Stimulated activated CD8-positive, alpha-beta memory T cell treated with anti-CD3 and anti-CD28 coated beads, Interleukin-12 subunit alpha, Interleukin-12 subunit beta, amount 100 ng/mL, for 1 hour (primary cell): Measurements from ENCODE around the gene LPA.
"Not testable (repeated sequence)": the region's sequence is repeated elsewhere in the genome, so short reads cannot be mapped to it uniquely, and the experiment has no call there.

ENCODE experiments used
- DNase-seq: peaks from one replicate; pipeline ENCODE4 v3.0.0-alpha.2; 2020; ENCODE audit warnings: low read depth

The LPA gene

GRCh38 chr6:160667639-160668481 is 3.8 kb upstream of the LPA start:
- no peak for DNase-seq

DNA sequence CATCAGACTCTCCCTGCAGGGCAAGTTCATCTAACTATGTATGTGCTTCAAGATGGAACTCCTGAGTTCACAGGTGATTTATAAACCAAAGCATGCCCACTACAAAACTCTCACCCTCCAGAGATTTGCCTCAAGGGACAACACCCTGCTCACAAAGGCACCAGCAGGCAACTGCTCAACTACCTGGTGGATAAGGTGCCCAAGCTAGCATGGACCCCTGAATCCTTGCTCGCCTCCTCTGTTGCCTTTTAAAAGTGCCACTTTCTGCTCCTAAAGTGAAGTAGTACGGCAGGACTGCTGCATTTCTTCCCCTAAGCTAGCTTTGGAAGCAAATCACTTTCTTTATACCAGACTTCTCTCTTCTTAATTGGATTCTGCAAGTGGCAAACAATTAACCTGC is 1.2 kb downstream of the LPA start:
- no peak for DNase-seq

DNA sequence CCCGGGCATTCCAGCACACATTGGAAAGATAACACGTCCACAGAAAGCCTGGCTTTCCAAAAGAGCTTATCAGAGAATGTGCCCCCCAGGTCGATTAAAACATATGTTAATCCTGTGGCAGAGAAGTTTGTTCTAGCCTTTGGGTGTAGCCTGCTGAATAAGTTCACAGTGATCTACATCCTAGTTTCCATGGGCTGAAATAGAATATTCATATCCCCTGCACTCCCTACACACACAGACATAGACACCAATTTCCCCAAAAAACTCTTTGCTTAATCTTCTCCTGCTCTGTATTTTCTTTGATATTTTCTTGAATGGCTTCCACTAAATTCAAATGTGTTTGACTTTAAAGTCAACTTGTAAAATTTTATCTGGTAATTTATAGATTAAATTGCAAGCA is 1.6 kb downstream of the LPA start:
- no peak for DNase-seq

GRCh38 chr6:160661216-160661615 is 2.9 kb downstream of the LPA start:
- DNase-seq, result no peak

- DNase-seq, result no peak
These were observed 4.5 kb downstream of the LPA start for GRCh38 chr6:160659562-160659961.

GRCh38 chr6:160634706-160635105 is 29.4 kb downstream of the LPA start:
- DNase-seq, result no peak

DNA sequence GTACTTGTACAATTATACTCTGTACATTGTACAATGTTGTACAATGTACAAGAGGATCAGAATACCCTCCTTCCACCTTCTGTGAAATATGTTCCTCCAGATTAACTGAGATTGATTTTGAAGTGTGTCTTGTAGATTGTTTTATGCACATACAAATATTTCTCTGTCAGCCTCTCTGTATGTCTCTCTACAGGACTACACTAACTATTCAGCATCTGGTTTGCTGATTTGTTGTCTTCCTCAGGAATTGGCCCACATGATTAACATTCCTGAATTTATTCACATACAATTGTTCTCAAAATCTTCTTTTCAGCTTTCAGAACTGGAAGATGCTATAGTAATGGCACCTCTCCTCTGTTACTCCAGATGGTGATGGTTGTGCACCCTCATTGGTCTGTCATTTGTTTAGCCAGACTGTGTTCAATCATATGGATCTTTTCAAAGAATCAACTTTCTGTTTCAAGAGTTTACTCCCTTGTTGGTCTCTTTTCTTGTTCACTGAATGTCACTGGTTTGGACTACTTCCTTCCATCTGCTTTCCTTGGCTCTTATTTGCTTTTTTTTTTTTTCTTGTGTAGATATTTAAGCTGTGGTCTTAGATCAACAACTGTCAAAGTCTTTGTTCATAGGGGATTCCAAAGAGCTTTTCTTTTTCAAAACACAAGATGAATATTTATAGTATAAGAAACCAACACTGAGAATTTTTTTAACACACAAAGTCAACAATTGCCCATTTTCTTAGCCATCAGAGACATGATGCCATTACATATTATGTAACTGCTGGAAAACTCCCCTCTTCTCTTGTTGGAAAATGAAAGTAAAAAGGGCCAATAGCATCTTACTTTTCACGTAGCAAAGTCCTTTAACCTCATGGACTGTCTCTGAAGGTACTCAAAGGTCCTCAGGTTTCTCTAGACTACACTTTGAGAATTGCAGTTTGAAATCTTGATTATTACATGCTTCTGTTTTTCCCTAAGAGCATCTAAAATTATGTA is 67.9 kb downstream of the LPA start:
- no peak for DNase-seq

DNA sequence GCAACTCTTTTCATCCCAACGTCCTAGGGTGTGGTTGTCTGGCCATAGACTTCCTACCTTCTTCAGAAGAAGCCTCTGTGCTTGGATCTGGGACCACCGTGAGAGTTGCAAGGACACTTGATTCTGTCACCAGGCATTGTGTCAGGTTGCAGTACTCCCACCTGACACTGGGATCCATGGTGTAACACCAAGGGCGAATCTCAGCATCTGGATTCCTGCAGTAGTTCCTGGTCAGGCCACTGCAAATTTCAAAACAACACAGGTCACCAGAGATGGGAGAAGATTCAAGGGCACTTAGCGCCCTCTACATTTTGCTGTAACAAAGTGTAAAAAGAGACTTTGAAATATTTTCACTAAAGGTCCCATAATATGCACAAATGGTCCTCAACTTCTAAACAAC is 68.8 kb downstream of the LPA start:
- not testable (repeated sequence) for DNase-seq

DNA sequence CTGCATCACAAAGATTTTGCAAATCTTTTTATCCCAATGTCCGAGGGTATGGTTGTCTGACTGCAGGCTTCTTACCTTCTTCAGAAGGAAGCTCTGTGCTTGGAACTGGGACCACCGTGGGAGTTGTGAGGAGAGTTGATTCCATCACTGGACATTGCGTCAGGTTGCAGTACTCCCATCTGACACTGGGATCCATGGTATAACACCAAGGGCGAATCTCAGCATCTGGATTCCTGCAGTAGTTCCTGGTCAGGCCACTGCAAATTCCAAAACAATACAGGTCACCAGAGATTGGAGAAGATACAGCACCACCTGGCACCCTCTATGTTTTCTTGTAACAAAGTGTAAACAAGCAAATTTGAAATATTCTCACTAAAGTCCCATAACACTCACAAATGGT is 77.7 kb downstream of the LPA start:
- DNase-seq, result no peak

DNA sequence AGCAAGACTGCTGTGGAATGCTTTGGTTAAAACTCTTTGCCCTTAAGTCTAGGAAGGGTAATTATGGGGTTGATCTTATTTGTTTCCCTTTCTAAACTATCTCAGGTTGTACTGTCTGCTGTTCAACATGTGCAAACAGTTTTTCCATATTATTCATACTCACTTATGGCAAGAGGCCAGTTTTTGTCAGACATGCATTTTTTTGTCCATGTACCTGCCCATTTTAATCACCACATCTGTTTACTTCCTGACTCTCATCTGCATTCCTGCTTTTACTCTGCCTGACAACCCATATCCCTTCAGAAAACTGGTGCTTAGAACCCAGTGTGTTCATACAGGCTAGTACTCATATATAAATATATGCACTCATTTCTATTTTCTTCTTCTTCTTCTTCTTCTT is 80.3 kb downstream of the LPA start:
- DNase-seq, result no peak

DNA sequence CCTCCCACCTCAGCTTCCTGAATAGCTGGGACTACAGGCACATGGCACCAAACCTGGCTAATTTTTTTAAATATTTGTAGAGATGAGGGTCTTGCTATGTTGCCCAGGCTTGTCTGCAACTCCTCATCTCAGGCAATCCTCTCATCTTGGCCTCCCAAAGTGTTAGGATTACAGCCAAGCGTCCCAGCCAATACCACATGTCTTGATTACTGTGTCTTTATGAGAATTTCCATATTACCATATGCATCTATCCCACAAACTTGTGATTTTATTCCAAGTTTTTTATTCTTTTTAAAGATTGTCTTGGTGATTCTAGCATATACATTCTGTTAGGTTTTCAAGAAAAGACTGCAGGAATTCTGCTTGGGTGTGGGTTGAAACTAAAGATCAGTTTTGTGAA is 82.7 kb downstream of the LPA start:
- DNase-seq, result no peak

GRCh38 chr6:160578515-160578914 is 85.6 kb downstream of the LPA start:
- DNase-seq, result not testable (repeated sequence)

- no peak for DNase-seq
These were observed 90.1 kb downstream of the LPA start for GRCh38 chr6:160573943-160574342.

- DNase-seq, result not testable (repeated sequence)
These were observed 92.9 kb downstream of the LPA start for GRCh38 chr6:160571201-160571600.

DNA sequence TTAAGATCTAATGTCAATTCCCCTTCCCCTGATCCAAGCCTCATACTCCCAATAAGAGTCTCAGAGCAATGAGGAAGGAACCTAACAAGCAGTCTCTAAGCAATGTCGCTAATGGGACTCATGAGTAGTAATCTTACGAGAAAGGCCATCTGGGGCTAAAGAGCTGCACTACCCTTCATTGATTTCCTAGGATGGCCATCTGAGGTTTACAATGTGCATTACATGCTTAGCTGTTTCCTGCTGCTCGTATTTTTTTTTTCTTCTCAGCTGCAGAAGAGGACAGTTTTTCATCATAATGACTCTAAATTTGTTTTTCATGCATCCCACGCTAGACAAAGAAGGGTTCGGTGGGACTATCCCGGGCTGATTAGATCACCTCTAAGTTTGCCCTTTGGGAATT is 119.3 kb downstream of the LPA start:
- no peak for DNase-seq

GRCh38 chr6:160535270-160535669 is 128.8 kb downstream of the LPA start:
- DNase-seq, result no peak

- peak; percentile 37 for DNase-seq
These were observed 129.9 kb downstream of the LPA start for GRCh38 chr6:160534050-160534696.

DNA sequence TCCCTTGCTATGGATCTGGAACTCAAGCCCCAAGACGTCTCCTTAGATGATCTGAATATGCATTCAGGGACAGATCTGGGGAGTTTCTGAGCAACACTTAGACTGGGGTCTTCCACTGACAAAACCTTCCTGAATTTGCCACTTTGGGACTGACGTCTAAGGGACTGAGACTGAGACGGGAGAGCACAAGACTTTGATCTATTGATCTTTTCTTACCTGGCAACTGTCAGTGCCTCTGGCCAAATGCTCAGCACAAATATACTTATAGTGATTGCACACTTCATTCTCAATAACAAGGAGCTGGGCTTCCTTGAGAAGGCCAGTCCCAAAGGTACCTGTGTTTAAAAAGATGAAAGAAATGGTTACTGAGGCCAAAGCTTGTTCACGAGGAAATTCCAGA is 131.8 kb downstream of the LPA start:
- no peak for DNase-seq

GRCh38 chr6:160531826-160532225 is 132.2 kb downstream of the LPA start:
- DNase-seq, result no peak

DNA sequence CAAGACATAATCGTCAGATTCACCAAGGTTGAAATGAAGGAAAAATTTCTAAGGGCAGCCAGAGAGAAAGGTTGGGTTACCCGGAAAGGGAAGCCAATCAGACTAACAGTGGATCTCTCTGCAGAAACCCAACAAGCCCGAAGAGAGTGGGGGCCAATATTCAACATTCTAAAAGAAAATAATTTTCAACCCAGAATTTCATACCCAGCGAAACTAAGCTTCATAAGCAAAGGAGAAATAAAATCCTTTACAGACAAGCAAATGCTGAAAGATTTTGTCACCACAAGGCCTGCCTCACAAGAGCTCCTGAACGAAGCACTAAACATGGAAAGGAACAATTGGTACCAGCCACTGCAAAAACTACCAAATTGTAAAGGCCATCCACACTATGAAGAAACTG is 134.6 kb downstream of the LPA start:
- not testable (repeated sequence) for DNase-seq

GRCh38 chr6:160523223-160523622 is 140.9 kb downstream of the LPA start:
- DNase-seq, result no peak
